Fibroblast of skin of abdomen (primary cell): ENCODE measurements around the gene RAPGEF2.
"Not testable (repeated sequence)": the region's sequence is repeated elsewhere in the genome, so short reads cannot be mapped to it uniquely, and the experiment has no call there.

Experiments
- DNase-seq: peaks from one replicate; pipeline ENCODE4 v3.0.0-alpha.2; 2013

RAPGEF2 gene

DNA sequence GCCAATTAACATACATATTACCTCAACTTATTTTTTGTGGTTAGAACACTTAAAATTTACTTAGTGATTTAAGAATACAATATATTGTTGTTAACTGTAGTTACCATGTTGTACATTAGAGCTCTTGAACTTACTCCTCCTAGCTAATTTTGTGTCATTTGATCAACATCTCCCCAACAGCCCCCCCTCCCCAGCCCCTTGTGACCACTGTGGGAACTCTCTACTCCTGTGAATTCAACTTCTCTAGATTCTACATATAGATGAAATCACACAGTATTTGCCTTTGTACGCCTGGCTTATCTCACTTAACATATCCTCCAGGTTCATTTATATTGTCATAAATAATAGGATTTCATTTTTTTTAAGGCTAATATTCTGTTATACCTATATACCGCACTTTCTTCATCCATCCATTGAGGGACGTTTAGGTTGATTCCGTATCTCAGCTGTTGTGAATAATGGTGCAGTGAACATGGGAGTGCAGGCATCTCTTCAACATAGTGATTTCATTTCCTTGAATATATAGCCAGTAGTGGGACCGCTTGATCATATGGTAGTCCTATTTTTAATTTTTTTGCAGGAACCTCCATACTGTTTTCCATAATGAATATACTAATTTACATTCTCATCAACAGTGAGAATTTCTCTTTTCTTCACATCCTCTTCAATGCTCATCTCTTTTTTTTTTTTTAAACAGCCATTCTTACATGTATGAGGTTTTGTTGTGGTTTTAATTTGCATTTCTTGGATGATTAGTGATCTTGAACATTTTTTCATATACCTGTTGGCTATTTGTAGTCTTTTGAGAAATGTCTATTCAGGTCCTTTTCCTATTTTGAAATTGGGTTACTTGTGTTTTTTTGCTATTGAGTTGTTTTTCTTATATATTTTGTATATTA is 66.8 kb downstream of the RAPGEF2 start:
- DNase-seq = no peak

DNA sequence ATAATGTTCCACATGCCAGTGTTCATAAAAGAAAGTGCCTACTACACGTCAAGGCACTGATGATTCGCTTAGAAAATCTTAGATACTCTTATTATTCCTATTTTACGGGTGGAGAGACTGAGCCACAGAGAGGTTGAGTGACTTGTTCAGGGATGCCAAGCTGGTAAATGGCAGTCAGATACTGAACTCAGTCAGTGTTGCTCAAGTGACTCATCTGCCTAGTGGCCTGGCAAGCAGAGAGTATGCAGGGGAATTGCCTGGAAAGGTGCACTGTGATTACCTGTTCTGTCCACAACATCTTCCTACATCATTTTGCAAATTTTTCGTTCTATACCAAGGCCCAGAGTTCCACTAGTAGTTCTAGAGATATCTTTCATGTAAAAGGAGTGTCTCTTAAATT is 68.4 kb downstream of the RAPGEF2 start:
- DNase-seq = no peak

DNA sequence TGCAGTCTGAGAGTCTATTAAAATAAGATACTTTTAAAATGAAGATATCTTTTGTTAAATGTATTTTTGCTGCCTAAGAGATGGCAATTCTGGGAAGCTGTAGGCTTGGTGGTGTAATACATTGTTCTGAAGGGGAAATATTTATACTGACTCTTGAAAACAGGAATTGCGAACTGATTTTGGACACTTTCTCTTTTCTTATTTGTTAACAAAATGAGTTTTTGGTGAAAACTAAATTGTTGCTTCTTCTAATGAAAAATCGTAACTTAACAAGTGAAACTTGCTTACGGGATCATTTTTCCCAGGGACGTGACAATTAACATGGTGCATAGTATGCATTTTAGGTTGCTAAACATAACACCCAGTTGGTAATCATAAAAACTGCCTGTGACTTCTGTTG is 71.0 kb downstream of the RAPGEF2 start:
- no peak for DNase-seq

DNA sequence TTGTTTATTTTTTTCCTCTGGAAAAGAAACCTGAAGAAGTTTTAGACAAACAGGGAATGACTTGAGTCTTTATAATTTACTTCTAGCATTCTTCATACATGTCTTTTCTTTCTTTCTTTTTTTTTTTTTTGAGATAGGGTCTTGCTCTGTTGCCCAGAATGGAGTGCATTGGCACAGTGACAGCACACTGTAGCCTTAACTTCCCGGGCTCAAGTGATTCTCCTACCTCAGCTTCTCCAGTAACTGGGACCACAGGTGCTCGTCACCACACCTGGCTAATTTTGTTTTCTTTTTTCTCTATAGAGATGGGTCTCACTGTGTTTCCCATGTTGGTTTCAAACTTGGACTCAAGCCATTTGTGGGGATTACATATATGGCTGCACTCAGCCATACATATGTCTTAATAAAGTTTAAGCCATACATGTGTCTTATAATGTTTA is 71.8 kb downstream of the RAPGEF2 start:
- DNase-seq = no peak

DNA sequence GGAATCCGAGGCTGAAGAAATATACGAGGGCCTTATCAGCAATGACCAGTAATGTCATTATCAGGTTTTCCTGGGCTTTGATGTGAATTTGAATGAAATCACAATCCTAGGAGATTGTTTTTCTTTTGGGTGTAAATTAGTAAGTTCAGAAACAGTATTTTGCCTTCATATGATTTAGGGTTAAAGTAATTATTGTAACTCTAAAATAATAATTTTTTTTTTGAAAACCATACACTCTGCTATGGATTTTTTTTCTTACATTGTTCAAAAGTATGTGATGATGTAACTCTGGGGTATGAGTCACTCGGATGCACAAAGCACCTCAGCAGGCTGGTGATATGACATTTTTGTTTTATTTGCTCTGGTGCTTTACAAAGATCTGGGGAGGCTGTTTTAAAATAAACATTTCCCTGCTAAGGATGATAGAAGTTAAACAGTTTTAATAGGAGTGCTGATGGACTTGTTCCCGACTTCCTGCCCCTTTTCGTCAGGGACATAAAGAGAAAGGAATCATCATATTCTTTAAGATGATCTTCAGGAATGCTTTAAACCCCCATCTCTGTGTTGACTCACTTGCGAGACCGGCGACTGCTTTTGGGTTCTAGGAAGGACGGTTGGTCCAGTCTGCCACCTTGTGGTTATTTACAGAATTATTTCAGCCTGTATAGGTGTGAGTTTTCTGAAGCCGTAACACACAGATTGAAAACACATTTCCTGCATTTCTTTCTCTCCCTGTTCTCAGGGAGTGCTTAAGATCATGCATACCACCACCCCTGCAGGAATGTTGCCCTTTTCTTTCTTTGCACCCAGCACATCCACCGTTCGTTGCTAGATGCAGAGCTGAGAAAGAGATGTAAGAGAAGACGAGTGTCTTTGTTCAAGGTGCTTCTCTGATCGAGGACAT is 72.5 kb downstream of the RAPGEF2 start:
- peak; percentile 93 for DNase-seq

DNA sequence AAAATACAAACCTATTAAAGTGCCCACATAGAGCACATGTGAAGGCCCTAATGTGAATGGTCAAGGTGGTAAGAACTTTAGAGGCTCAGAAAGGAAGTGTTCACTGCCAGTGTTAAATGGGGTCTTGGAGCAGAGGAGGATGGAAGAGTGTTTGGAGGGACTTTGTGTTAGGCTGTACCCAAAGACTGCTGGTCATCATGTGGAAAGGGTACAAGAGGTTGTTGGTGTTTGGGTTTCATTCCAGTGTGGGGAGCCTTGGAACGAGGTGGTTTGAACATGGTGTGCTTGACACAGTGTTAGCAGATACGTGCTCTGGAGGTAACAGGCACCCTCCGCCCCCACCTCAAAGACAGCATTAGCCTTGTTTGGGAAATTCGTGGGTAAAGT is 73.1 kb downstream of the RAPGEF2 start:
- no peak for DNase-seq

DNA sequence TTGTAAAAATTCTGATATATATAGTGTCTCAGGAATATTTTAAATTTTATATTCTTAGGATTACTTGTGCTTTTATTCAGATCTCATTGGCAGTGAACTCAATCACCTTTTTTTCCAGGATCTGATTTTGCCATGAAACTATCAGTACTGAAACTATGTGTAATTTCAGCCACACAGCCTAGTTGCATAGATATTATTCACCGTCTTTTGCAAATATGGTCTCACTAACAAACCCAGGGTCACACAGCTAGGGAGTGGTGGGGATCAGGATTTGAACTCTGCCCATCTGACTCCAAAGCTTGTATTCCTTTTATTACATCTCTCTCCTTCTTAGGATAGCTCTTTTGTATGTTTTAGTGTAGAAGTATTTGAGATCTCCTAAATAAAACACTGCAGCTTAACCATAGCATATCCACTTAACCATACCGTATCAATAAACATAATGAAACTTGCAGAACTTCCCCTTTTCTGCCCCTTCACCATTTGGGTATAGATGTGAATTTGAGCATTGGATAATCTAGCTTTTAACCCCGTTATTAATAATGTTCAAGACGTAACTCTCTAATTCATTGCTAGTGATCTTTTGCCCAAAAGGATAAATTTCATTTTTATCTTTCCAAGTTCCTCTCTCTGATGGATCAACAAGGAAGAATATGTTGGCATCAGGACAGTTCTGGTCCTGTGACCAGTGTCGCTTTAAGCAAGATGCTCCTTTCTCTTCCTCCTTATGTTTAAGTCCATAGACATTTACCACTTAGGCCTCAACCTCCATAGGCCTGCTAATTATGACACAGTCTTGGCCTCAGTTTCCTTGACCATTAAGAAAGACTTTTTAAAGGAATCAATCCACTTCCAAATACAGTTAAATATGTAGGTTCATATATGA is 74.6 kb downstream of the RAPGEF2 start:
- DNase-seq = no peak

DNA sequence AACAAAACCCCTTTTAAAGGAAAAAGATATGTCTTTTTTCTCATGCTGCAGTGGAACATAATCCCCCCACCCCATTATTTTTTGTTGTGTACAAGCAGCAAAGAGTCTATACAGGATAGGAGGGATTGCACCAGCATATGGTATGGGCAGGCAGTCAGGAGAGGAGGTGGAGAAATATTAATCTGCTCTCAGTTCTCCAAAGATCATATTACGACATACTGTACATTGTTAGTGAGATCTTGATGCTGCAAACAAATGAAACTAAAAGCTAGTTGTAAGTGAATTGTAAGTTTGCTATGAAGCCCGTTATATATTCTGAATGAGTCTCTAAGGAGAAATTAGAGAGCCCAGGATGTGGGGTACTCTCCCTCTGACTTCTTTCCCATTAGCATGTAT is 75.3 kb downstream of the RAPGEF2 start:
- DNase-seq = peak; percentile 61

DNA sequence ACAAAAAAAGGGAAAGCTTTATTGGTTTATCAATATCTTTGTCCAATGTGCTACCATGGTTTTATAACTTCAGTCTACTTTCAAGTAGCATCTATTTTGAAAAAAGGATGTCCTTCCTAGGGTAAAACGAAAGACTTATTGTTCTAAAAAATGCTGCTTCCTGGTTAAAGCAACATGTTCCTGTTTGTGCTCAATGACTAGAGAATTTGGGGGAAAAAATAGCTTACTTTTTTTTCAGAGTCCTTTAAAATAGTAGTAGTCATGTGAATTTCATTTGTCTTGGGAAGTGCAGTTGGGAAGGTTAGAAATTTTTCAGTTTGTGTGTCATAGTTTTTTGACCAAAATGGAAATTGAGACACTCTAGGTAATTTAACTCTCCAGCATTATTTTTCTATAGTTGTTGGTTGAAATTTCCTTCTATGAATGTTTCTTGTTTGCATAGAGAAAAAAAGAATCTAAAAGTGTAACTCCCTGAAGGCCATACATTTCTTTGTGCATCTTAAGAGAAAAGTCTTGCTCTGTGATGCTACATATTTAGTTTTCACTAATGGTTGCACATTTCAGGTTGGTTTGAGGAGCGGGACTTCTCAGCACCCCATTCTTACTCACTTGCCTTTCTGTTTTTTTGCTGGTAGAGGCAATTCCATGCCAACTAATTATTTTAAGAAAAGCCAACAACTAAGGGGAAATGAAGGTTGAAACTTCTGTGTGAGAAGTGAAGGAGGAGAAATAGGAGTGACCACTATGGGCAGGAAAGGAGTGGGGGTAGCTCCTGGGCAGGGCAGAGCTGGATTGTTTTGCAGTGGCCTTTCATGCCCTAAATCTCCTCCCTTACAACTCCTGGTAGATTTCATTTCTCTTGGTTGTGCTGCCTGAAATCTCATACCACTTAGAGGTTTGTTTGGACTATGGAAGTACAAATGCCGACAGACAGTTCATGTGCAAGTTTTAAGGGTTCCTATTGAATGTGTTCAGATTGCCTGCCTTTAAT is 76.4 kb downstream of the RAPGEF2 start:
- peak; percentile 8 for DNase-seq

DNA sequence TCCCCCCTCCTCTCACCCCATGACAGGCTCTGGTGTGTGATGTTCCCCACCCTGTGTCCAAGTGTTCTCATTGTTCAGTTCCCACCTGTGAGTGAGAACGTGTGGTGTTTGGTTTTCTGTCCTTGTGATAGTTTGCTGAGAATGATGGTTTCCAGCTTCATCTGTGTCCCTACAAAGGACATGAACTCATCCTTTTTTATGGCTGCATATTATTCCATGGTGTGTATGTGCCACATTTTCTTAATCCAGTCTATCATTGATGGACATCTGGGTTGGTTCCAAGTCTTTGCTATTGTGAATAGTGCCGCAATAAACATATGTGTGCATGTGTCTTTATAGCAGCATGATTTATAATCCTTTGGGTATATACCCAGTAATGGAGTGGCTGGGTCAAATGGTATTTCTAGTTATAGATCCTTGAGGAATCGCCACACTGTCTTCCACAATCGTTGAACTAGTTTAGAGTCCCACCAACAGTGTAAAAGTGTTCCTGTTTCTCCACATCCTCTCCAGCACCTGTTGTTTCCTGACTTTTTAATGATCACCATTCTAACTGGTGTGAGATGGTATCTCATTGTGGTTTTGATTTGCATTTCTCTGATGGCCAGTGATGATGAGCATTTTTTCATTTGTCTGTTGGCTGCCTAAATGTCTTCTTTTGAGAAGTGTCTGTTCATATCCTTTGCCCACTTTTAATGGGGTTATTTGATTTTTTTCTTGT is 81.2 kb downstream of the RAPGEF2 start:
- DNase-seq = not testable (repeated sequence)

DNA sequence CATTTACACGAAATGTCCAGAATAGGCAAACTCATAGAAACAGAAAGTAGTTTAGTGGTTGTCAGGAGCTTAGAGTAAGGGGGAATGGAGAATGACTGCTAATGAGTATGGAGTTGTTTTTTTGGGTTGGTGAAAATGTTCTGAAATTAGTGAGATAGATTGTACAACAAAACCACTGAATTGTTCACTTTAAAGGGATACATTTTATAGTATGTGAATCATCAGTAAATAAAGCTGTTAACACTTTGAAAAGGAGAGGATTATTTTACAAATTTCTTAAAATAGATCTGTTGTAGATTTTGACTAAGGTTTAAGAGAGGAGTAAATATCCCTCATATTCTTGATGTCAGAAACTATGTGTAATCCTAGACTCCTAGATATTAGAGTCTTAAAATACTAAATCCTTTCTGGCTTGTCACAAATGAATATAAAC is 82.7 kb downstream of the RAPGEF2 start:
- DNase-seq = peak; percentile 16

DNA sequence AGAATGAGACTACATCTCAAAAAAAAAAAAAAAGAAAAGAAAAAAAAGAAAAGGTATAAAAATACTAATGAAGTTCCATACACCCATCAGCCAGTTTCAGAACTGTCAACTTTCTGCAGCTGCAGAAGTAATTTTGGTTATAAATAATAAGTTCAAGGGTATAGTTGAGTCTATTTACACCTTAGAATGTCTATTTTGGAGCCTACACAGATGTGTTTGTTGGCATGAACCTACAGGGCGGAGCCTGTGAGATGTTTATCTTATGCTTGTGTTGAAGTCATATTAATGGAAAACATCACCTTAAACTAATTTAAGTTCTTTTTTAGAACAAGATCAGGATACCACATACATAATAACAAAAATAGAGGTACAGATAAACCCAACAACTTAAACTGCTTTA is 85.8 kb downstream of the RAPGEF2 start:
- no peak for DNase-seq

DNA sequence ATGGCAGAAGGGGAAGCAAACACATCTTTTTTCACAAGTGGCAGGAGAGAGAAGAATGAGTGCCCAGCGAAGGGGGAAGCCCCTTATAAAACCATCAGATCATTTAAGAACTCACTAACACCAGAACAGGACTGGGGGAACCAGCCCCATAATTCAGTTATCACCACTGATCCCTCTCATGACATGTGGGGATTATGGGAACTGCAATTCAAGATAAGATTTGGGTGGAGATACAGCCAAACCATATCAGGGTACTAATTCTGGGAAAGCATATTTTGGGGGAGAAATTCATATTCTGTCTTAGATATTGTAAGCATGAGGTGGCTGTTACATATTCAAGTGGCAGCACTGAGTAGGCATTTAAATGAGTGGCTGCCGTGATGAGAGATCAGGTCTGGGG is 87.8 kb downstream of the RAPGEF2 start:
- no peak for DNase-seq

DNA sequence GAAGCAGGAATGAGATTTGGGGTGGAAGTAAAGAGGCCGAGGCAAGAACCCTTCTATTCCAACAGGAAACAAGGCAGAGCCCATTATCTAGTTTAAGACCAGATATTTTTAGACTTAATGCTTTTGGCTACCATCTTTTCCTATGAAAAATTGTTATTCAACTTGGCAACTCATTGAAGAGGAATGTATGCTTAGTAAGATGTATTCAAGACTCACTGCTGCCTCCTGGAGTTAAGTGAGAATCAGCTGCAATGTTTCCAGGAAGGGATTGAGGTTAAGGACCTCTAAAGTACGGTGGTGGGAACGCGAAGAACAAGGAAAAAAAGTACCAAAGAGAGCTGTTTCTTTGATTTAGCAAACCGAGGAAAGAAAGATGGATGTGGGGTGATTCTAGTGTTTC is 89.1 kb downstream of the RAPGEF2 start:
- peak; percentile 67 for DNase-seq

DNA sequence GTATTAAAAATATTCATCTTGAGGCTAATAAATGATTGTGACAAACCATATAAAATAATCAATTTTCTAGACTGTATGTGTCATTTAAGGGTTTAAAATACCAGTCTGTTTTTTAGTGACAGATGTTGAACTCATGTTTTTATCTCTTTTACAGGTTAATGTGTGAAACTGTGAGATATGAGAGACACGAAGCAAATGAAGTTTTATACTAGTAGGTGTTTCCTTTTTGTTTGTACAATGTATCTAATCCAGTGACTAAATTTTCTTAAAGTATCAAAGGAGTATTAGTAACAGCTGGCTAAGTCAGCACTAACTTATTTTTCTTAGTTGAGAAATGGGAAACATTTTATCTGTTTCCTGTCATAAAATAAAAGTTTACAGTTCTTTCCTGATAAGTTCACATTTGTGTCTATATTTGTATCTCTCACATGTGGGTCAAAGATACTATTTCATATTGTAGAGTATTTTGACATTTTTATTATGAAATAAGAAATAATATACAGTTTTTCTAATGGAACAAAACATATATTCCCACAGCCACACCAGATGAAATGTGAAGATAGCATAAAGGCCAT is 90.3 kb downstream of the RAPGEF2 start:
- no peak for DNase-seq

DNA sequence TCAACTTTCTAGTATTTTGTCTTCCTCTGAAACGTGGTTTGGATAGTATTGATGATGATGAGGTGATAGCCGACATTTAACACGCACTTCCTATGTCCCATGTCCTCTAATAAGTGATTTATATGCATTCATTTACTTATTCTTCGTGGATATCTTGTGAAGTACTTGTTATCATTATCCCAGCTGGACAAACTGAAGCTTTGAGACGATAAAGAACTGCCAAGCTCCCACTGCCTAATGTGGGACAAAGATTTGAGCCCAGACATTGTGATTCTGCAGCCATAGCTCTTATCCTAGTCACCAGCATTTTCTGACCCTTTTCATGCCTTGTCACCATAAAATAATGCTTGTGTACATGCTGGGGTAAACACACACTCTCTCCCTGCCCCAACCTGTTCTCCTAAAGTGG is 92.5 kb downstream of the RAPGEF2 start:
- no peak for DNase-seq

DNA sequence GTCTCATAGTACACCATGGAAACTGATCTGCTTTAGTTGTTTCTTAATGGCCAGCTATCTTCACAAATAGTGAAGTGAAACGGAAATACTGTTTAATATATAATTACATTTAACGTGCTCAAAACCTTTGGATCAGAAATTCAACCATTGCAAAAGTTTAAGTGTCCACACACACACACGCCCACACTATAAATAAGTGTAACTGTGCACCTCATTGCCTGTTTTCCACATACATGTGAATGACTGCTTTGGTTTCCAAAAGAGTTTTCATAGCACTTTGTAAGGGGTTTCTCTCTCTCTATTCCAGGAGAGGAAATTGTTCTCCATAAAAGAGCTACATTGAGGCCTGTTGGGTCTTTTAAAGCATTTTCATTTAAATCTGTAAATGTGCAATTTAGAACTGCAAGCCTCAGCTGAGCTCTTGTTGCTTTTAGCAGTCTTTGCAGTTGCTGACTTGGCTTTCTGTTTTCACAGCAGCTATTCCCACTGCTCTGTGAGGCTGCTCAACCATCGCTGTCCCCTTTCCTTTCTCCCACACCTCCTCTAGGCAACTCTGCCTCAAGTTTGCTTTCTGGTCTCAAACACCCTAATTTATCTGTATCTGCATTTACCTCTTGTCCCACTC is 94.5 kb downstream of the RAPGEF2 start:
- no peak for DNase-seq

DNA sequence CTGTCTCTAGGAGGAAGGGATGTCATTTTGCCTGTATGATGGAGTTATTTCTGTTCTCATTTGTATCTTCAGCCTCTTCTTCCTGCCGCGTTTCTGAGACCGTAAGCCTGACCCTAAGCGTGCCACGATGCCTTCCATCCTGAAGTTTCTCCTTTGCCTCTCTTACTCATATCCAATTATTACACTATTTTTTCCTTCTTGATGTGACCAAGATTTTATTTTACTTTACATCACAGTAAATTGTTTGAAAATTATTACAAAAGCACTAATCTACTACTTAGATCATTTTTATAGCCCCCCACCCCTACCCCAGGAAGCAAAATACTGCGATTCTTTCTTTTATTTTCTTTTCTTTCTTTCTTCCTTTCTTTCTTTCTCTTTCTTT is 95.0 kb downstream of the RAPGEF2 start:
- DNase-seq = no peak

DNA sequence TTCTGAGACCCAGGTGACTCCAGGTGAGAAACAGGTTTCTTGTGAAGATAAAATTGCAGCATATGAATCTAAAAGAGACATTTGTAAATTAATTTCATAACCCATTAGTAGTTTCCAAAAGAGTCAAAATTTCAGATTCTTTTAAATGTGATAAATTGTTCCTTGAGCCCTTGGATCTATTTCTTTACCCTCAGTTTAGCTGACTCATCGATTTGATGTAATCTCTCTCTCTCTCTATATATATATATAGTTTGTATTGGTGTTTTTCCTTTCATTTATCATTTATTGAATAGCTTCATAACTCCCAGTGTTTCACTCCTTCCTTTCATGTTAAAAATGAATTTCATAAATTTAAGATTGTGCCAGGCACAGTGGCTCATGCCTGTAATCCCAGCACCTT is 96.9 kb downstream of the RAPGEF2 start:
- DNase-seq = no peak

DNA sequence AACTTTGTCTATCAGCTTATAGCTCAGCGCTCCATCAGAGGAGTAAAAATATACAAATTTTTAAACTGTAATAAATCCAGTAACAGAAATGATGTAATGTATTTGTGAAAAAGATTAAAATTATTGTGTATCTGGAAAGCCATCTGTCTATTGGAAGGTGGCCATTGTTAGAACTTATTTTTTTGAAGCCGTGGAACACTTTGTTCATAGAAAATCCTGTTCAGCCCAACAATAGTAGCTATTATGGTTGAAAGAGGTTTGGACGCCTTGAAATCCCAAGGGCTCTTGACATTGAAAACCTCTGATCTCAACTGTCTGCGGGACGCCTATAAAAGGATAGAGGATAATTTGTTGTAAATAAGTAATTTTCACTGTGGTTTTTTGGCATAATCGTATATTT is 98.3 kb downstream of the RAPGEF2 start:
- no peak for DNase-seq
